Measurements from ENCODE around the gene CDK3.

- TF ChIP-seq POLR2A (IDR thresholded peaks at IDR 0.05) (no peak), POLR2AphosphoS5 (IDR thresholded peaks at IDR 0.05) (no peak)
Observed at GRCh38 chr17:76000755-76001521, at the start of gene CDK3.
